ENCODE results near the gene STRAP. TPM values are rescaled to one million over a fixed set of nuclear protein-coding genes. Genes with fewer than 3 reads are reported as not detected.

STRAP gene
- total and polyA plus RNA-seq, 2 of the 13 experiments (the other 11 are each of a cell fraction or from before 2014, with no cell fraction given): 66.9 to 118 TPM

DNA sequence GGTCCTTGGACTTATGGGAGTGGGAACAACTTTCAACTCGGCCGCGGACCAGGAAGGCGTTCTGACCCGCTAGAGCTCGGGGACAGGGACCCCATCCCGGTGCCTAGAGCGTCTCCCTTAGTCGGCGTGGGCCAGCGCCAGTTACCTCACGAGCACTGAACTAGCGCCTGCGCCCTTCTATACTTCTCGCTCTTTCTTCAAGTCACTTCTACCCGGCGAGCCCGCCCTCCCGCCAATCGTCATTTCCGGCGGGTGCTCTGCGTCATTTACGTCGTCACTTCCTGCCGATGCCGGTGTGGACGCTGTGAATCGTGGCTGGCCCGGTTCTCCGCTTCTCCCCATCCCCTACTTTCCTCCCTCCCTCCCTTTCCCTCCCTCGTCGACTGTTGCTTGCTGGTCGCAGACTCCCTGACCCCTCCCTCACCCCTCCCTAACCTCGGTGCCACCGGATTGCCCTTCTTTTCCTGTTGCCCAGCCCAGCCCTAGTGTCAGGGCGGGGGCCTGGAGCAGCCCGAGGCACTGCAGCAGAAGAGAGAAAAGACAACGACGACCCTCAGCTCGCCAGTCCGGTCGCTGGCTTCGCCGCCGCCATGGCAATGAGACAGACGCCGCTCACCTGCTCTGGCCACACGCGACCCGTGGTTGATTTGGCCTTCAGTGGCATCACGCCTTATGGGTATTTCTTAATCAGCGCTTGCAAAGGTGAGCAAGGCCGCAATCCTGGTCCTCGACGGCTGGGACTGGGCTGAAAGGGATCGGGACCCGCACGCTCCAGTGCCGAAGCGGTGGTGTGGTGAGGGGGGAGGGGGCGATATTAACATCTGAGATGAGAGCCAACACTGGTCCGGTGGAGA is at the start of gene STRAP (continued):
- TF ChIP-seq TCF7L2 (IDR thresholded peaks at IDR 0.05; ENCODE audit: low read depth, low read length): no peak
- peak in 1 of 2 experiments; percentile 52; a peak in 1 of 4 replicates for TF ChIP-seq KLF16 (CRISPR knock-in tag; IDR thresholded peaks at IDR 0.05)
- 0 out of 2 replicates have a peak, but pooled peaks have one; percentile 16 for TF ChIP-seq ELK4 (CRISPR knock-in tag; IDR thresholded peaks at IDR 0.05; ENCODE audit: borderline replicate concordance)
- TF ChIP-seq CC2D1A (CRISPR knock-in tag; IDR thresholded peaks at IDR 0.05): no peak
- no peak for TF ChIP-seq ZNF207 (IDR thresholded peaks at IDR 0.05; ENCODE audit: borderline replicate concordance)
- TF ChIP-seq CBX2 (IDR thresholded peaks at IDR 0.05; ENCODE audit: low read depth, low read length): no peak
- TF ChIP-seq CBX2 (CRISPR knock-in tag; IDR thresholded peaks at IDR 0.05; ENCODE audit: low read depth): 0 out of 2 replicates have a peak, but pooled peaks have one; percentile 55
- TF ChIP-seq HNF4G (IDR thresholded peaks at IDR 0.05; ENCODE audit: borderline replicate concordance, low read depth, low read length): no peak
- TF ChIP-seq HNF4G (CRISPR knock-in tag; IDR thresholded peaks at IDR 0.05; ENCODE audit: borderline replicate concordance, low read depth): no peak
- peak; percentile 87 for TF ChIP-seq IRF2 (CRISPR knock-in tag; IDR thresholded peaks at IDR 0.05)
- no peak for TF ChIP-seq GZF1 (CRISPR knock-in tag; IDR thresholded peaks at IDR 0.05)
- no peak for TF ChIP-seq ZNF33A (CRISPR knock-in tag; IDR thresholded peaks at IDR 0.05; ENCODE audit: borderline replicate concordance)
- peak; percentile 61 for TF ChIP-seq ZNF362 (CRISPR knock-in tag; IDR thresholded peaks at IDR 0.05; ENCODE audit: borderline replicate concordance)
- TF ChIP-seq KLF6 (CRISPR knock-in tag; IDR thresholded peaks at IDR 0.05): no peak
- no peak; the same call in 1 of the 2 replicates for TF ChIP-seq NFKBIZ (CRISPR knock-in tag; IDR thresholded peaks at IDR 0.05)
- TF ChIP-seq ZNF891 (CRISPR knock-in tag; IDR thresholded peaks at IDR 0.05): peak; percentile 88; the same call in 1 of the 2 replicates
- no peak for TF ChIP-seq ZFP62 (CRISPR knock-in tag; IDR thresholded peaks at IDR 0.05)
- TF ChIP-seq ZNF225 (CRISPR knock-in tag; IDR thresholded peaks at IDR 0.05): no peak
- TF ChIP-seq POLR2A (IDR thresholded peaks at IDR 0.05; ENCODE audit: insufficient read depth in 1 of 2, low read depth in 2 of 2, low read length in 2 of 2): peak; percentile 96 to 98
- TF ChIP-seq FOXA1 (IDR thresholded peaks at IDR 0.05): no peak
- no peak for TF ChIP-seq FOXA1 (CRISPR knock-in tag; IDR thresholded peaks at IDR 0.05)
- TF ChIP-seq ONECUT2 (CRISPR knock-in tag; IDR thresholded peaks at IDR 0.05): no peak; the same call in 1 of the 2 replicates
- no peak; the same call in 1 of the 2 replicates for TF ChIP-seq ZSCAN20 (CRISPR knock-in tag; IDR thresholded peaks at IDR 0.05; ENCODE audit: borderline replicate concordance)
- TF ChIP-seq, protein P1, sequence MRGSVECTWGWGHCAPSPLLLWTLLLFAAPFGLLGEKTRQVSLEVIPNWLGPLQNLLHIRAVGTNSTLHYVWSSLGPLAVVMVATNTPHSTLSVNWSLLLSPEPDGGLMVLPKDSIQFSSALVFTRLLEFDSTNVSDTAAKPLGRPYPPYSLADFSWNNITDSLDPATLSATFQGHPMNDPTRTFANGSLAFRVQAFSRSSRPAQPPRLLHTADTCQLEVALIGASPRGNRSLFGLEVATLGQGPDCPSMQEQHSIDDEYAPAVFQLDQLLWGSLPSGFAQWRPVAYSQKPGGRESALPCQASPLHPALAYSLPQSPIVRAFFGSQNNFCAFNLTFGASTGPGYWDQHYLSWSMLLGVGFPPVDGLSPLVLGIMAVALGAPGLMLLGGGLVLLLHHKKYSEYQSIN (CRISPR knock-in tag; IDR thresholded peaks at IDR 0.05; ENCODE audit: borderline replicate concordance): no peak
- peak; percentile 72; the same call in 1 of the 2 replicates for TF ChIP-seq NR2C2 (CRISPR knock-in tag; IDR thresholded peaks at IDR 0.05; ENCODE audit: borderline replicate concordance)
- TF ChIP-seq ZNF260 (CRISPR knock-in tag; IDR thresholded peaks at IDR 0.05; ENCODE audit: borderline replicate concordance, low read depth): no peak
- TF ChIP-seq, protein P2, sequence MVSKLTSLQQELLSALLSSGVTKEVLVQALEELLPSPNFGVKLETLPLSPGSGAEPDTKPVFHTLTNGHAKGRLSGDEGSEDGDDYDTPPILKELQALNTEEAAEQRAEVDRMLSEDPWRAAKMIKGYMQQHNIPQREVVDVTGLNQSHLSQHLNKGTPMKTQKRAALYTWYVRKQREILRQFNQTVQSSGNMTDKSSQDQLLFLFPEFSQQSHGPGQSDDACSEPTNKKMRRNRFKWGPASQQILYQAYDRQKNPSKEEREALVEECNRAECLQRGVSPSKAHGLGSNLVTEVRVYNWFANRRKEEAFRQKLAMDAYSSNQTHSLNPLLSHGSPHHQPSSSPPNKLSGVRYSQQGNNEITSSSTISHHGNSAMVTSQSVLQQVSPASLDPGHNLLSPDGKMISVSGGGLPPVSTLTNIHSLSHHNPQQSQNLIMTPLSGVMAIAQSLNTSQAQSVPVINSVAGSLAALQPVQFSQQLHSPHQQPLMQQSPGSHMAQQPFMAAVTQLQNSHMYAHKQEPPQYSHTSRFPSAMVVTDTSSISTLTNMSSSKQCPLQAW (CRISPR knock-in tag; IDR thresholded peaks at IDR 0.05): peak; percentile 12; the same call in 1 of the 2 replicates

All from HepG2 (cell line).